Osteoblast (primary cell): ENCODE measurements around the gene EFNA5. TPM values are rescaled to one million over a fixed set of nuclear protein-coding genes. Genes with fewer than 3 reads are reported as not detected.

Source experiments
- DNase-seq: peaks from one replicate; pipeline ENCODE4 v3.0.0; 2011; ENCODE audit warnings: low spot score, mixed read lengths; ENCODE audit not compliant: insufficient read length; ENCODE audit errors: missing footprints
- H2AFZ ChIP-seq: 2 replicates; pipeline ENCODE4 v1.6.0; 2011; ENCODE audit warnings: mild to moderate bottlenecking, low read length
- H3K27ac ChIP-seq: 2 replicates; pipeline ENCODE4 v1.5.1; 2011; ENCODE audit warnings: mild to moderate bottlenecking, low read depth, low read length, moderate library complexity
- H3K27me3 ChIP-seq: 2 replicates; pipeline ENCODE4 v1.6.0; 2012; ENCODE audit warnings: mild to moderate bottlenecking, control low read depth, inconsistent platforms, low read length, moderate library complexity; ENCODE audit not compliant: insufficient read depth
- H3K36me3 ChIP-seq: 2 replicates; pipeline ENCODE4 v1.5.1; 2011; ENCODE audit warnings: mild to moderate bottlenecking, low read length, control low read depth, moderate library complexity; ENCODE audit not compliant: insufficient read depth
- H3K4me1 ChIP-seq: 2 replicates; pipeline ENCODE4 v1.5.1; 2011; ENCODE audit warnings: mild to moderate bottlenecking, low read length, control low read depth, moderate library complexity; ENCODE audit not compliant: insufficient read depth
- H3K4me2 ChIP-seq: 2 replicates; pipeline ENCODE4 v1.6.0; 2011; ENCODE audit warnings: mild to moderate bottlenecking, low read length; ENCODE audit not compliant: insufficient read depth
- H3K4me3 ChIP-seq: fragments of 200-600 bp; sonication (generic); 3 replicates; pipeline ENCODE4 v1.5.1; 2012; ENCODE audit warnings: mild to moderate bottlenecking, low read length, inconsistent platforms; ENCODE audit not compliant: insufficient read depth
- H3K79me2 ChIP-seq: 2 replicates; pipeline ENCODE4 v1.6.0; 2012; ENCODE audit warnings: mild to moderate bottlenecking, low read length, control low read depth, inconsistent platforms; ENCODE audit not compliant: insufficient read depth
- H3K9me3 ChIP-seq: 2 replicates; pipeline ENCODE4 v1.5.1; 2011; ENCODE audit warnings: low read depth, low read length, control low read depth
- H4K20me1 ChIP-seq: 2 replicates; pipeline ENCODE4 v1.6.0; 2012; ENCODE audit warnings: mild to moderate bottlenecking, low read length, control low read depth; ENCODE audit not compliant: insufficient read depth
- CTCF ChIP-seq: IDR thresholded peaks from 2 replicates; pipeline ENCODE4 v1.5.1; 2011; ENCODE audit warnings: mild to moderate bottlenecking, low read depth, low read length, moderate library complexity; ENCODE audit errors: extremely low read depth
- total RNA-seq: library from RNA; depleted of rRNA; stranded (reverse); fragments of >200 nt; gene quantifications from 2 replicates; pipeline ENCODE4 v1.2.3, GENCODE V29; 2012

EFNA5 gene
- total RNA-seq, 1 donor: 12.3 TPM

DNA sequence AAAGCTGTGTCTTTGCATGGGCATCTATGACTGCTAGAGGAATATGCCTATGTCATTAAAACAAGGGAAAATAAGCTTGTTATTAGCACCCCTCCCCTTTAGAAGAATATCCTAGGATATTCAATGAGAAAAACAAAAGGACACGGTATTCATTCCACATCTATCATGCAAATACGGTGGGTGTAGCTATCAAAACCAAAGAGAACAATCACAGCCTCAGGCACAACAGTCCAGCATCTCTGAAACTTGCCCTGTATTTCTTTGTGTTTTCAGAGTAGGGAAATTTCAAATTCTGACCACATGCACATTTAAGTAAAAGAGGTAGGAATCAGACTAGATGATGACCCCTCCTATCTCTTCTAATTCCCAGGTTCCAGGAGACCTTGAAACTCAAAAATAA lies 209.9 kb downstream of the EFNA5 start:
- no peak for DNase-seq
- H3K27ac ChIP-seq: no peak overlapping the region

GRCh38 chr5:107459605-107460004 lies 211.1 kb downstream of the EFNA5 start:
- Histone ChIP-seq H4K20me1 (no peaks in the 10 kb centered on the region), H3K27ac (no peak overlapping the region), H2AFZ (no peak overlapping the region), H3K4me1 (peaks cover 8% of the 10 kb centered on the region), H3K27me3 (no peaks in the 10 kb centered on the region), H3K36me3 (no peaks in the 10 kb centered on the region), H3K9me3 (no peaks in the 10 kb centered on the region), H3K4me3 (no peak overlapping the region), H3K4me2 (no peak overlapping the region), H3K79me2 (no peaks in the 10 kb centered on the region)
- DNase-seq: no peak
- no peak for TF ChIP-seq CTCF

More for the DNA sequence above, 209.9 kb downstream of the EFNA5 start:
- H4K20me1 ChIP-seq: no peaks in the 10 kb centered on the region
- TF ChIP-seq CTCF: no peak
- H3K27me3 ChIP-seq: no peaks in the 10 kb centered on the region
- H3K4me2 ChIP-seq: no peak overlapping the region
- H3K79me2 ChIP-seq: no peaks in the 10 kb centered on the region
- no peak overlapping the region for H3K4me3 ChIP-seq
- no peaks in the 10 kb centered on the region for H3K36me3 ChIP-seq
- H3K4me1 ChIP-seq: no peaks in the 10 kb centered on the region
- H3K9me3 ChIP-seq: no peaks in the 10 kb centered on the region
- no peak overlapping the region for H2AFZ ChIP-seq

- Histone ChIP-seq H3K4me1 (peaks cover 8% of the 10 kb centered on the region), H3K4me2 (no peak overlapping the region), H3K27me3 (no peaks in the 10 kb centered on the region), H3K27ac (no peak overlapping the region), H2AFZ (no peak overlapping the region), H4K20me1 (no peaks in the 10 kb centered on the region), H3K36me3 (no peaks in the 10 kb centered on the region), H3K79me2 (no peaks in the 10 kb centered on the region), H3K9me3 (no peaks in the 10 kb centered on the region), H3K4me3 (no peak overlapping the region)
- no peak for TF ChIP-seq CTCF
- no peak for DNase-seq
Observed at GRCh38 chr5:107458322-107458721, 212.4 kb downstream of the EFNA5 start.

- no peak overlapping the region for H2AFZ ChIP-seq
- H3K27me3 ChIP-seq: no peaks in the 10 kb centered on the region
- H3K79me2 ChIP-seq: no peaks in the 10 kb centered on the region
- DNase-seq: no peak
- H3K4me1 ChIP-seq: peaks cover 8% of the 10 kb centered on the region
- H3K9me3 ChIP-seq: no peaks in the 10 kb centered on the region
- H3K4me3 ChIP-seq: no peak overlapping the region
- H3K36me3 ChIP-seq: no peaks in the 10 kb centered on the region
- H3K27ac ChIP-seq: no peak overlapping the region
- no peaks in the 10 kb centered on the region for H4K20me1 ChIP-seq
- H3K4me2 ChIP-seq: no peak overlapping the region
- TF ChIP-seq CTCF: no peak
Observed at GRCh38 chr5:107457881-107458280, 212.9 kb downstream of the EFNA5 start.
